Stimulated activated memory B cell treated with anti-CD40 and anti-IgM and Interleukin-4, amounts not matched to agents 10 μg/mL and 1 μg/mL and 100 μg/mL, for 72 hours (primary cell): ENCODE measurements around the gene STARD3.
"Not testable (repeated sequence)": the region's sequence is repeated elsewhere in the genome, so short reads cannot be mapped to it uniquely, and the experiment has no call there.

Experiments
- ATAC-seq: fragments of 150-1000 bp; cut with Tn5 transposase; 2 replicates; pipeline ENCODE4 v1.10.0; 2021
- H3K27ac Mint-ChIP-seq: one replicate; pipeline ENCODE4 v1.8.0; 2022; ENCODE audit warnings: mild to moderate bottlenecking, mixed read lengths
- H3K27me3 Mint-ChIP-seq: one replicate; pipeline ENCODE4 v1.8.0; 2022; ENCODE audit warnings: mixed read lengths
- H3K36me3 Mint-ChIP-seq: one replicate; pipeline ENCODE4 v1.8.0; 2022; ENCODE audit warnings: mixed read lengths
- H3K4me1 Mint-ChIP-seq: one replicate; pipeline ENCODE4 v1.8.0; 2022; ENCODE audit warnings: mixed read lengths
- H3K4me3 Mint-ChIP-seq: one replicate; pipeline ENCODE4 v1.8.0; 2022; ENCODE audit warnings: mild to moderate bottlenecking, moderate library complexity, mixed read lengths
- H3K9me3 Mint-ChIP-seq: one replicate; pipeline ENCODE4 v1.8.0; 2022; ENCODE audit warnings: mixed read lengths

Gene STARD3

DNA sequence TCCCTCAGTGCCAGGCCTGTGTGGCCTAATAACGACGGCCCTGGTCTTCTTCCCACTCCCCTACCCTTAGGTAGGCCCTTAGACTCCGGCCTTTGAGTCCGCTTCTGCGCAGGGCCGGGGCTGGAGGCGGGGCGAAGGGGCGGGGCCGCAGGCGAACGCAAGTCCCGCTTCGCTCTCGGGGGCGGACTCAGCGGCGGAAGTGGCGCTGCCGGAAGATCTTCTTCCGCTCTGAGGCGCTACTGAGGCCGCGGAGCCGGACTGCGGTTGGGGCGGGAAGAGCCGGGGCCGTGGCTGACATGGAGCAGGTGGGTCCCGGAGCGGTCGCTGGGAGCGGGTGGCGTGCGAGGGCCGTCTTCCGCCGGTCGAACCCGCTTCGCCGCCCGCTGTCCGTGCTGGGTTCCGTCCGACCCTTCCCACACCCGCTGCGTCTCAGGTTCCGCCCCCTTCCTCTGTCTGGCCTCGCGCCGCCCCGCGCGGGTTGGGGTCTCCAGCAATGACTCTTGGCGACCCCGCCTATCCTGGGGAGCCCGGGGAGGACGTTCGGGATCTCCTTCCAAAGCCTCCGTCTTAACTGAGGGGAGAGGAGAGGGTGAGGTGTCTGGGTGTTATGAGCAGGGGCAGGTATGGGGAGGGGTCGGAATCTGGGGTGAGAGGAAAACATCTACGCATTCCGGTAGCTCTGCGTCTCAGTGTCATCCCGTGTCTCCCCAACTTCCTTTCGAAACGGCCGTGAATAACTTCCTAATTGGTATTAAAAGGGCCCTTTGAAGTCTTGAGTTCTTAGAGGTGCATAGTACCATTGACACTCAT is at the start of gene STARD3:
Gene STARD3 (plus strand): TSS at position 218 of the 810 bp plus-strand sequence. CDS start 16,388 bp downstream, outside the sequence.
- ATAC-seq, result peak; percentile 95
- Mint-ChIP-seq H3K27ac (peak within 1 kb of the TSS; percentile 56), H3K4me1 (peaks cover 69% of the 10 kb centered on the region), H3K27me3 (peaks cover 2% of the 10 kb centered on the region), H3K9me3 (no peaks in the 10 kb centered on the region), H3K4me3 (peak within 1 kb of the TSS; percentile 87), H3K36me3 (no peaks in the 10 kb centered on the region)

DNA sequence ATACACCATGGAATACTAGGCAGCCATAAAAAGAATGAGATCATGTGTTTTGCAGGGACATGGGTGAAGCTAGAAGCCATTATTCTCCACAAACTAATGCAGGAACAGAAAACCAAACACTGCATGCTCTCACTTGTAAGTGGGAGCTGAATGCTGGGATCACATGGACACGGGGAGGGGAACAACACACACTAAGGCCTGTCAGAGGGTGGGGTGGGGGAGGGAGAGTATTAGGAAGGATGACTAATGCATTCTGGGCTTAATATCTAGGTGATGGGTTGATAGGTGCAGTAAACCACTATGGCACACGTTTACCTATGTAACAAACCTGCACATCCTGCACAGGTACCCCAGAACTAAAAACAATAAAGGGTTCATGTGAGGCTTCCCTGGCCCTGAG is 46.8 kb upstream of the STARD3 start:
- not testable (repeated sequence) for H3K4me1 Mint-ChIP-seq, H3K27ac Mint-ChIP-seq, H3K9me3 Mint-ChIP-seq, H3K4me3 Mint-ChIP-seq, H3K36me3 Mint-ChIP-seq, ATAC-seq
- peaks cover 47% of the 10 kb centered on the region for H3K27me3 Mint-ChIP-seq

DNA sequence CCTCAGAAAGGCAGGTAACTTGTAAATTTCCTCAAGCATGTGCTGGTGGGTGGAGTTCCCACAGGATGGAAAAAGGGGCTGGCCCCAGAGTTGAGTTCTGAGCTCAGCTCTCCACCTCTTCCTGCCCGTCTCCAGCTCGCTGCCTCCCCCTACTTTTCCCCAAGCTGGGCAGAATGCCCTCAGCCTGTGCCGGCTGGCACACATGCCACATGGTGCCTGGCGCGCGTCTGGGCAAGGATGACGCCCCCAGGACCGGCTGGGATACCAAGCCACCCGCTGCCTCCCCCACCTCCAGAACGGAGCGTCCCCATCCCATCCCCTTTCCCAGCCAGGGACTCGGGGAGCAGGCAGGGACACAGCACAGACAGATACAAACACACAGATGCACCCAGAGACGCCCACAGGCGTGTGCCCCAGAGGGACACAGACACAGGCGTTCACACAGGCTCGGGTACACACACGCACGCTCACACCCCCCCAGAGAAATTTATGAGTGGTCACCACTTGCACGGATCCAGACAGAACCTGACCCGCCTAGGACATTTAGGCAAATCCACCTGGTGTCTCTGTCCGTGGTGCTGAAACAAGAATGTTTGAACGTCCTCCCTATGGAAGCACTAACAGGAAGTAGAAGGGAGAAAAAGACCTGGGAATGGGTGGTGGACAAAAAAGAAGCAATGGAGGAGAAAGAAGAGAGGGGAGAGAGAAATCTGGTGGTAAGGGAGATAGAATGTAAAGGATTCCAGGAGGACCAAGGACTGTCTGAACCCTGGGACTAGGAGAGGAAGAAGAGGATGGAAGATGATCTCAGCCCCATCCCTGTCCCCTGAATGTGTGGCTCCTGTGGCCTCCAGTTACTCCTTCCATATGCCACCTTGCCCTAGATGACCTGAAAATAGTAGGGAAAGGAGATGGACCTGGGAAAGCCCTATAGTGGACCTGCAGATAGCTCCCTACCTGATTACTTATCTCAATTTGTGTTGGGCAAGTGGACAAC is 44.7 kb upstream of the STARD3 start:
- Mint-ChIP-seq H3K36me3 (no peaks in the 10 kb centered on the region), H3K9me3 (peaks cover 3% of the 10 kb centered on the region), H3K27ac (no peak overlapping the region), H3K27me3 (peaks cover 68% of the 10 kb centered on the region), H3K4me3 (no peak overlapping the region), H3K4me1 (peaks cover 10% of the 10 kb centered on the region)
- no peak for ATAC-seq

DNA sequence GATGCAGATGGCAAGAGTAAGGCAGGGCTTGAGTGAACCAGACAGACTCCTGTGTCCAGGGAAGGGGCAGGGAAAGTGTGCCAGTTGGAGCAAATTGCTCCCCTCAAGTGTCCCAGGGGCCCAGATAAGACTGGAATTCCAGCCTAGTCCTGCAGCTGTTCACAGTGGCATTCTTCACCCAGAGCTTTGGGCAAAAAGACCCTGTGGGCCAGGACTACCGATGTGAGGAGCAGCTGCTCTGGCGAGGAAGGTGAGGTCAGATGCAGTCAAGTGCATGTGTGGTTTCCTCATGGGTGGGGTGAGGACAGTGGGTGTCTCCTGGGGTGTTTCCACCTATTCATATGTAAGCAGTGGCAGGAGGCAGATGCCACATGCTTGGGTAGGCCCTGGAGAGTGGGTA is 43.6 kb upstream of the STARD3 start:
- no peaks in the 10 kb centered on the region for H3K36me3 Mint-ChIP-seq
- peaks cover 3% of the 10 kb centered on the region for H3K9me3 Mint-ChIP-seq
- no peak for ATAC-seq
- no peak overlapping the region for H3K4me3 Mint-ChIP-seq
- no peak overlapping the region for H3K27ac Mint-ChIP-seq
- peaks cover 15% of the 10 kb centered on the region for H3K4me1 Mint-ChIP-seq
- peaks cover 71% of the 10 kb centered on the region for H3K27me3 Mint-ChIP-seq

DNA sequence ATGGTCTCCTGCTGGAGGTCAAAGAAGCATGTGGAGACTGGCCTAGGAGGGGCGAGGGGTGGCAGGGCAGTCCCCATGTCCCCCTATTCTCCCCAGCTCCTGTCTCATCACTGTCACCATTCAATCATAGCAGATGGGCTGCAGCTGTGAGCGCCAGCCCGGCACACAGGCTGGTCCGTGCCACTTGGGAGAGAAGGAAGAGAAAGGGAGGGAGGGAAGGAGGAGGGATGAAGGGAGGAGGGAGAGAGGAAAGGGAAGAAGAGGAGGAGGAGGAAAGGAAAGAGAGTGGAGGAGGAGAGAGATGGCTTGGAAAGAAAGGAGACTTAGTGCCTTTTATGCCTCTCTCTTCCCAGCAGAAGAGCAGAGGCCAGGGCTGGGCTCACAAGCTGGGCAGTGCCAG is 41.6 kb upstream of the STARD3 start:
- Mint-ChIP-seq H3K27me3 (peaks cover 75% of the 10 kb centered on the region), H3K9me3 (peaks cover 3% of the 10 kb centered on the region), H3K36me3 (no peaks in the 10 kb centered on the region), H3K4me3 (no peak overlapping the region), H3K27ac (no peak overlapping the region), H3K4me1 (peaks cover 34% of the 10 kb centered on the region)
- no peak for ATAC-seq

DNA sequence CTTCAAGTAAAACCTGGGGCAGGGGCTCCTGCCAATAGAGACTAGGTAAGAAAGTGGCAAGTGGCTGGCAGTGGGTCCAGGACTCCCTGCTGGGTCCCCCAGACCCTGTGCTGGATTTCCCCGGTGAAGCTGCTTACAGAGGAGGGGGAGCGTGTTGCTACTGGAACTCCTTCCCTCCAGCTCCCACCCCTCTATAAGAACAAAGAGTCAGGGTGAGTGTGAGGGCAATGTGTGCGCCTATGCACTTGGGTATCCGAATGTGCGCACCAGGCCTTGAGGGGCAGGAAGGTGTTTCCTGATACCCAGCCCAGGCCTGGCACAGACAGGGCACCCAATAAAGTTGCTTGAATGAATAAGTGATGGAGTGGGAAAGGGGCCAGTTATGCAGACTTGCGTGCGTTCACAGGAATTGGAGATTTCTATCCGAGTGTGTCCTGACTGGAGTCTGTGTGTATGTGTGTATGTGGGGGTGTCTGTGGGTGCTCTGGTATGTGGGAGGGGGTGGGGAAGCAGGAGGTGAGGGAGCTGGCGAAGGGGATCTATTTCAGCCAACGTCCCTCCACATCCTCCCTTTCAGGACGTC is 40.9 kb upstream of the STARD3 start:
- H3K4me3 Mint-ChIP-seq, result no peak overlapping the region
- no peak overlapping the region for H3K27ac Mint-ChIP-seq
- H3K27me3 Mint-ChIP-seq, result peaks cover 83% of the 10 kb centered on the region
- ATAC-seq, result no peak
- H3K36me3 Mint-ChIP-seq, result no peaks in the 10 kb centered on the region
- peaks cover 3% of the 10 kb centered on the region for H3K9me3 Mint-ChIP-seq
- peaks cover 37% of the 10 kb centered on the region for H3K4me1 Mint-ChIP-seq

DNA sequence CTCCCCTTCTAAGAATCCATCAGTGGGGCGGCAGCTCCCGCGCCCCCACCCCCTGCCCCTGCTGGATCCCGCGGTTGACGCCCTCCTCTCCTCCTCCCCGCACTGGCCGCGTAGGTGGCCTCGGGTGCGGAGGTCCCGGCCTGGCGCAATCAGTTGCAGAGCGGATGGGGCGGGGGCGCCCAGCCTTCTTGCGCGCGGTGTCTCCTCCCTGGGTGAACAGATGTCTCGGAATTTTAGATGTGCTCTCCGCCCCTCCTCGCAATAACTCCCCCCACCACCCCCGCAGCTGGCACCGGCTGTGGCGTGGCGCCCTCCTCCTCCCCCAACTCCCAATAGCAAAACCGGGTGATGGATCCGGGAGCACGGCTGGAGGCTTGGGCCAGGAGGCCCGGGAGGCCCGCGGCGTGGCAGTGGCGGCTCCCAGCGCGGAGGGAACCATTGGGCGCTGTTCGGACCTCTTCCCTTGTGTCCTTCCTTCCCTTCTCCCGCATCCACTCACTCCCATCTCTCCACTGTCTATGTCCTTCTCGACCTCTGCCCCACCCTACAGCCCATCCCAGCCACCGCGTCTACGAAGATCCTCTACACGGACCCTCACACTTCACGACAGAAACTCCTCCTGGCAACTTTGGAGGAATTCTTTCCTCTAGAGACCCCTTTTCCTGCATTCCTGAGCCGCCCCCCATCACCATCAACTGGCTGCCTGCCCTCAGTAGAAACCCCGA is 40.2 kb upstream of the STARD3 start:
- H3K27me3 Mint-ChIP-seq, result peaks cover 89% of the 10 kb centered on the region
- no peaks in the 10 kb centered on the region for H3K36me3 Mint-ChIP-seq
- peaks cover 43% of the 10 kb centered on the region for H3K4me1 Mint-ChIP-seq
- no peak overlapping the region for H3K4me3 Mint-ChIP-seq
- H3K27ac Mint-ChIP-seq, result no peak overlapping the region
- peaks cover 3% of the 10 kb centered on the region for H3K9me3 Mint-ChIP-seq
- no peak for ATAC-seq

DNA sequence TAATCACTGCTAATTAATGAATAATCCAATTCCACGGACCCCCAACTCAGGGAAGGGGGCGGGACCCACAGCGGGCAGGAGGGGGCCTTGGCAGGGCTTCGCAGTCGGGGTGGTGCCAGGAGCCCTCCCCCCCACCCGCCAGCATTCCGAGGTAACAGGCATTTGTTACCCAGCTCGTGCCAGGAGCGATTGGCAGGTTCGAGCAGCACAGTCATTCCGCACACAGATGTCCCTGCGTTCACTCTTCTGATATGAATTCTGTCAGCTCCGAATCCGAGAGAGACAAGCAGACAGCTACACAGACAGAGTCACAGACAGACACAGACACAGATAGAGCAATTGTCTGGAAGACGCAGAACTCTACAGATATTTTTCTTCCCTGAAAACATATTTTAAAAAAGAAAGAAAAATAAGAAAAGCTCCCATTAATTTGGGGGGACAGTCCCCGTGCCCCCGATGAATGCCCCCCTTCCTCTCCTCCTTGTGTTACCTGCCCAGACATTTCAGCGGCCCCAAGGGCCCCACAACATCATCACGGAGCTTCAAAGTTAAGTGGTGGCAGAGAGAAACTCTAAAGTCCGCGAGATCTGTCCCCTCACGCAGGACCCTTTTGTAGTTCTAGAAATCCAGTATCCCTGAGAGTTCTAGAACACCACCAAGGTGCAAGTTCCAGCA is 39.4 kb upstream of the STARD3 start:
- peaks cover 43% of the 10 kb centered on the region for H3K4me1 Mint-ChIP-seq
- peaks cover 3% of the 10 kb centered on the region for H3K9me3 Mint-ChIP-seq
- H3K4me3 Mint-ChIP-seq, result no peak overlapping the region
- H3K27ac Mint-ChIP-seq, result no peak overlapping the region
- H3K36me3 Mint-ChIP-seq, result no peaks in the 10 kb centered on the region
- peaks cover 89% of the 10 kb centered on the region for H3K27me3 Mint-ChIP-seq
- ATAC-seq, result no peak

DNA sequence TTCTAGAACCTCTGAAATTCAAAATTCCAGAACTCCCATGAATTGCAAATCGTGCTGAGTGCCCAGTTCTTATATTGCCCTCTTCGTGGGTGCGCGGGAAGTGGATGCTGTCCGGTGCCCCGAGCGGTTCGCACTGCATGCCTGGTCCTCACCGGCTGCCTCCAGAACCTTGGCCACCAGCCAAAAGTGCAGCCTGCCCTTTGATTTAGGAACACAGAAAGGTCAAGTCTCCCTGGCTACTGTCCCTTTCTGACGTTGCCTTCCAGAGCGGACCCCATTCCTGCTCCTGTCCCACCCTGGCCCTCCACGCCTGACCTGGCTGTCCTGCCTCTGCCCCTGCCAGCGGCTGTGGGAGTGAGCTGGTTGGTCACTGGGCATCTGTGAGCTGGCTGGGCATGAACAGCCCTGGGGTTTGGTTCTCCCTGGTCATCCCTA is 38.9 kb upstream of the STARD3 start:
- H3K27ac Mint-ChIP-seq, result no peak overlapping the region
- H3K4me3 Mint-ChIP-seq, result no peak overlapping the region
- peaks cover 89% of the 10 kb centered on the region for H3K27me3 Mint-ChIP-seq
- peaks cover 2% of the 10 kb centered on the region for H3K9me3 Mint-ChIP-seq
- H3K36me3 Mint-ChIP-seq, result no peaks in the 10 kb centered on the region
- peaks cover 43% of the 10 kb centered on the region for H3K4me1 Mint-ChIP-seq
- ATAC-seq, result no peak

DNA sequence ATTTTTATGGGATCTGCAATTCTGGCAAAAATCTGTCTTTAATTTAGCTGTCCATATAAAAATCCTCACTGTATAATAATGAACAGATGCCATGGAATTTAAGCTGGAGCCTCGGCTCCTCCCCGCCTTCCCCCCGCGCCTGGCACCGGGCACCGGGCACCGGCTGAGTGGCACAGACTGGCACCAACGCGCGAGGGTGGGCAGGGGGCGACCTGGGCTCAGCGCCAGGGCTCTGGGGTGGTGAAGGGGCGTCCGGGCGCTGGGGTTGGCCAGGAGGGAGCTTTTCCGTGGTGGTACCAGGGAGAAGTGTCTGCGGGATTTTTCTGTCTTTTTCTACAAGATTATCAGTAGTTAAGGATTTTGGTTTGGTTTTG is 38.3 kb upstream of the STARD3 start:
- Mint-ChIP-seq H3K36me3 (no peaks in the 10 kb centered on the region), H3K27ac (no peak overlapping the region), H3K9me3 (no peaks in the 10 kb centered on the region), H3K4me1 (peaks cover 43% of the 10 kb centered on the region), H3K4me3 (peak overlapping the region; percentile 27), H3K27me3 (peaks cover 89% of the 10 kb centered on the region)
- no peak for ATAC-seq

DNA sequence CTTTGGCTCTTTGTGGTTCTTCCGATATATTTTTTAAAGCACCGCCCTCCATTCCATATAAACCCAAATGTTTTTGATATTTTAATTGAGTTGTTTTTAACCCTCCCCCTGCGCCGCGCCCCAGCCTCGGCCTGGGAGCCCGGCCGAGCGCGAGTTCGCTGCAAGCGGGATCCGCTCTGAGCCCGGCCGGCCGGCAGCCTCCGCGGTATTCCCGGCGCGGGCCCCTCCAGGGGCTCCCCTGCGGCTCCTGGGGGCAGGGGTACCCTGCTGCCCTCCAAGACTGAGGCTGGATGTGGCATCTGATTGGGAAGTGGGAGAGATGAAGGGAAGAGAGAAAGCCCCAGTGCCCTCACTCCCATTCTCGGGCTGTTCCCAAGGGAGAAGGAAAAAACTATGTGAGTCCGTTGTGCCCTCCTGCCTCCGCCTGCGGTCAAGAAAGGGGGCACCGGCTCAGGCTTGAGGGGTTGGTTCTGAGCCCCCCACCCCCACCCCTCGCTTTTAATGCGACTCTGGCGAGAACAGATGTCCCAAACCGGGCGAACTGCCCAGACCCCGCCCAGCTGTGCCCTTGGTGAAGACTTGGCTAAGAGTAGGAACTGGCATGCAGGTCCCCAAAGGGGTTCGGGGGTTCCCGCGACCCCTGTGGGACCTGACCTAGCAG is 37.8 kb upstream of the STARD3 start:
- Mint-ChIP-seq H3K27me3 (peaks cover 92% of the 10 kb centered on the region), H3K9me3 (no peaks in the 10 kb centered on the region), H3K4me3 (peak overlapping the region; percentile 27), H3K27ac (no peak overlapping the region), H3K36me3 (no peaks in the 10 kb centered on the region), H3K4me1 (peaks cover 43% of the 10 kb centered on the region)
- ATAC-seq, result no peak

DNA sequence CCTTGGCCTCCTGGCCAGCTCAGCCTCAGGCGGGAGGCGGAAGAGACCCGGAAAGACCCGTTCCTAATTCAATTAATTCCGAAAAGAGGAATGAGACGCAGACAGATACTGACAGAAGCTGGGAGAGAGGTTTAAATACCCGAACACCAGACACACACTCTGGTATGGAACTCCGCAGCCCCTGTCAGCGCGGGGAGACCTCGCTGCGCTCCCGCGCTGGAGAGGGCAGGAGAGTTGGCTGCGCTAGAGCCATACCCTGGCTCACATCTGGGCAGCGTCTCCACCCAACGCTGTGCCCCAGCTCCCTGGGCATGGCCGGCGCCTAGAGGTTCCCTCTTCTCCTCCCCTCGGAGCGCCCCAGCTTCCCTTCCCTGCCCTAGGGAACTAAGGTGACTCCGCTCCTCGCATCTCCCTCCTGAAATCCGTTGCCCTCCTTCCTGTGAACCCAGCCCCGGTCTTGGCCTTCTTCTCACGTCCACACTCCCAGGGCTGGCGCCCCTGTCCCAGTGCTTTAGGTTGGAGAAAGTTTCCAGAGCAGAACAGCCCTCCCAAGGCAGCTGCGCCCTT is 37.2 kb upstream of the STARD3 start:
- ATAC-seq, result no peak
- Mint-ChIP-seq H3K27ac (no peak overlapping the region), H3K36me3 (no peaks in the 10 kb centered on the region), H3K4me3 (peak overlapping the region; percentile 22), H3K27me3 (peaks cover 94% of the 10 kb centered on the region), H3K4me1 (peaks cover 45% of the 10 kb centered on the region), H3K9me3 (no peaks in the 10 kb centered on the region)

DNA sequence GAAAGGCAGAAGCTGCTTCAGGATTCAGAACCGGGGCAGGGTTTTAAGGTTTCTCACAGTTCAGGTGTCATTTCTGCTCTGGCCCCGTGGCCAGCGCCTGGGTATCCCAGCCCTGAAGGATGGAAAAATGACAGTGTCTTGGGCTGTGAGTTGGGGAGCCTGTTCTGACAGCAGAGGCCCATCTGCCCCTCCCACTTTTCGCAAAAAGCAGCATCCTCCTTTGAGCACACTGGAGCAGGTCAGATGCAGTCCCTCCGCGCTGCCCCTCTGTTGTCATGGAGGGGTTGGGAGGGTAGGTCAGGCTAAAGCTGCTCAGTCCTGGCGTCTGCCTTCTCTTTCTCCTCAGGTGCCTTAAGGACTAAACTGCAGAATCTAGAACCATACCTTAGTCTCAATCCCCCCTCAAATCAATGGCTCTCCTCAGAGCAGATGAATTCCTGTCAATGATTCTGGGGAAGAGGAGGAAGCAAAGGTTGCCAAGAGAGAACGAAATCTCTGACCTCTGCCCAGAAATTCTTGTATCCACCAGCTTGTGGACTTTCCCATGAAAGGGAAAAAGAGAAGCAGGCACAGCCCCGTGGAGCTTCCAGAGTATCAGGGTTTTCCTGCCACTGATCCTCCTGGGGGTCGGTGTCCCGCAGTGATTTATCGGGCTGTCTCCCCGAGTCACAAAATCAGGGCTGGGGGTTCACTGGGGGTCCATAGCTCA is 36.5 kb upstream of the STARD3 start:
- Mint-ChIP-seq H3K27me3 (peaks cover 94% of the 10 kb centered on the region), H3K9me3 (no peaks in the 10 kb centered on the region), H3K4me1 (peaks cover 52% of the 10 kb centered on the region), H3K4me3 (no peak overlapping the region), H3K36me3 (no peaks in the 10 kb centered on the region), H3K27ac (no peak overlapping the region)
- no peak for ATAC-seq
